Pancreas (tissue), 10 donors: Measurements from ENCODE around the gene LRBA. TPM values are rescaled to one million over a fixed set of nuclear protein-coding genes. Genes with fewer than 3 reads are reported as not detected.

ENCODE experiments used
- ATAC-seq, 4 donors: fragments of 200-7000 bp; cut with Tn5 transposase; one replicate each; pipeline versions ENCODE4 v1.8.0 to v1.9.1; 2020; ENCODE audit warnings: mild to moderate bottlenecking in 4 of 4, moderate library complexity in 4 of 4
- DNase-seq, 6 donors: peaks; one replicate each; pipeline ENCODE4 v3.0.0-alpha.2; 2020
- FAIRE-seq: peaks from 2 replicates; lab custom pipeline; 2012; peaks lifted over from hg19 to GRCh38; lab: Jason Lieb, UNC
- H3K27ac ChIP-seq, 4 donors: fragments of 200-600 bp; sonication (generic); 1 replicate in 3 of 4; 2 replicates in 1 of 4; pipeline versions ENCODE4 v1.5.0 to v1.8.0; 2020
- H3K27me3 ChIP-seq, 4 donors: fragments of 200-600 bp; one replicate each; pipeline ENCODE4 v1.8.0; 2021
- H3K36me3 ChIP-seq, 3 donors: fragments of 200-600 bp; sonication (generic) in 1 of 3; one replicate each; pipeline versions ENCODE4 v1.5.0 to v1.8.0; 2020 to 2021
- H3K4me1 ChIP-seq, 3 donors: fragments of 200-600 bp; one replicate each; pipeline ENCODE4 v1.8.0; 2021
- H3K4me3 ChIP-seq, 4 donors: fragments of 200-600 bp; sonication (generic) in 2 of 4; one replicate each; pipeline versions ENCODE4 v1.5.0 to v1.8.0; 2020 to 2021
- H3K9me3 ChIP-seq, 4 donors: fragments of 200-600 bp; one replicate each; pipeline ENCODE4 v1.8.0; 2021
- WGBS, 2 donors: extraction: QIAGEN DNeasy Blood & Tissue Kit; methylation state at CpG; one replicate each; pipeline ENCODE4 v1.1.7; 2013; 5-methylcytosine and 5-hydroxymethylcytosine counted together
- intact Hi-C, 3 donors: fragments of 100-400 bp; cut with DNase I; formaldehyde crosslinking; loops; one replicate each; pipeline versions ENCODE4 v1.11.1 to v1.14.2; 2022
- polyA plus RNA-seq, 2 donors: library from polyadenylated mRNA; stranded (reverse); fragments of 200-250 nt; gene quantifications; one replicate each; pipeline ENCODE4 v1.2.3, GENCODE V29; 2013
- total RNA-seq, 6 donors: library from RNA; stranded (reverse); fragmentation: NEBNext Ultra II Directional in 4 of 6; extraction: Animal tissue kit (Norgen Biotek cat#: 25700) in 4 of 6; gene quantifications; one replicate each; pipeline versions ENCODE4 v1.2.1 to v1.2.4, GENCODE V29; 2021 to 2023
- TF ChIP-seq, protein P1 (sequence below), 4 donors: fragments of 200-600 bp; sonication (generic) in 3 of 4; IDR thresholded peaks; one replicate each; pipeline versions ENCODE4 v1.5.0 to v1.8.0; 2021; ENCODE audit warnings: antibody characterized with exemption in 4 of 4
- donor health status: healthy with polysubstance abuse.
- donor health status: DM: no; HTN: no; CAD: no; lungs with moderate emphysema.
- donor health status: DM: no; HTN: no; CAD: no.
- donor health status: control.
- donor health status: control.
- donor health status: Bipolar disorder and iron deficiency.
- donor health status: DM: yes; HTN: yes; CAD: no.
- donor health status: DM: no; HTN: no; CAD: no.
- donor health status: DM: no; HTN: no; CAD: no.
- donor health status: DM: yes; HTN: yes; CAD: no.

Gene LRBA
- total and polyA plus RNA-seq, 8 donors = 6.6 to 35.3 (median 22.3) TPM

DNA sequence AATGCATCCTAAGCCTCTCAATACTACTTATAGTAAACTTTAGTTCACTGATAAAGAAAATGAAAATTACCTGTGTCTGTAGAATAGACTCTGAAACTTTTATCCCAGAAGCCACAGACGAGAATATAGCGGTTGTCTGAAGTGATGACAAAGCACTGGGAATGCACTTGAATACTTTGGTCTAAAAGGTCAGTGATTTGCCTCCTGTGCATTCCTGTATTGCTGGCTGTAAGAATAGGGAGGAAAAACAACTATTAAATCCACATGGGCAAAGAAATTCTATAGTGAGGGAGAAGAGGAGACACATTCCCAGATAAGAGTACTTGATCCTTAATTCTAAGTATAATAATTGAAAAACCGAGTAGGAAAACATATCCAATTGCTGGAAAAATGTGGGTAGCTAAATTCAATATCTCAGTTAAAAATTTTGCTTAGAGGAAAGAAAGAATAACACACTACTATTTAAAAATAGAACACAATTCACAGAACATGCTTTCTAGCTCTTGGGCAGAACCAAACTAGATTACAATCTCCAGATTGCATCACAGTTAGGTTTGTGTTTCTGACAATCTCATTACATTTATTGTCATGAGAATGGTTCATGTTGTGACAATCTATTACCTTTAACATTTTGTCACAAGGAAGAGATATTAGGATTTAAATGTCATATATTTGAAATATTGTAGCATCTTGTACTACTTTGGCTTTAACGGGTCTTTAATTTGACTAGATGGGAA is 704.8 kb downstream of the LRBA start:
- peaks cover 0 to 3% (median 0%) of the 10 kb centered on the region in 3 donors for H3K4me1 ChIP-seq
- no peaks in the 10 kb centered on the region for H3K27me3 ChIP-seq
- H3K4me3 ChIP-seq = no peak overlapping the region
- no peaks in the 10 kb centered on the region for H3K36me3 ChIP-seq
- H3K27ac ChIP-seq = no peak overlapping the region
- FAIRE-seq = no peak
- no peak for DNase-seq
- TF ChIP-seq, protein P1, sequence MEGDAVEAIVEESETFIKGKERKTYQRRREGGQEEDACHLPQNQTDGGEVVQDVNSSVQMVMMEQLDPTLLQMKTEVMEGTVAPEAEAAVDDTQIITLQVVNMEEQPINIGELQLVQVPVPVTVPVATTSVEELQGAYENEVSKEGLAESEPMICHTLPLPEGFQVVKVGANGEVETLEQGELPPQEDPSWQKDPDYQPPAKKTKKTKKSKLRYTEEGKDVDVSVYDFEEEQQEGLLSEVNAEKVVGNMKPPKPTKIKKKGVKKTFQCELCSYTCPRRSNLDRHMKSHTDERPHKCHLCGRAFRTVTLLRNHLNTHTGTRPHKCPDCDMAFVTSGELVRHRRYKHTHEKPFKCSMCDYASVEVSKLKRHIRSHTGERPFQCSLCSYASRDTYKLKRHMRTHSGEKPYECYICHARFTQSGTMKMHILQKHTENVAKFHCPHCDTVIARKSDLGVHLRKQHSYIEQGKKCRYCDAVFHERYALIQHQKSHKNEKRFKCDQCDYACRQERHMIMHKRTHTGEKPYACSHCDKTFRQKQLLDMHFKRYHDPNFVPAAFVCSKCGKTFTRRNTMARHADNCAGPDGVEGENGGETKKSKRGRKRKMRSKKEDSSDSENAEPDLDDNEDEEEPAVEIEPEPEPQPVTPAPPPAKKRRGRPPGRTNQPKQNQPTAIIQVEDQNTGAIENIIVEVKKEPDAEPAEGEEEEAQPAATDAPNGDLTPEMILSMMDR (IDR thresholded peaks at IDR 0.05) = no peak
- 88 to 91% methylated on average over 4 of the region's 4 CpGs for WGBS, 2 donors
- intact Hi-C loops = no loop called here
- no peak for ATAC-seq
- no peaks in the 10 kb centered on the region for H3K9me3 ChIP-seq

DNA sequence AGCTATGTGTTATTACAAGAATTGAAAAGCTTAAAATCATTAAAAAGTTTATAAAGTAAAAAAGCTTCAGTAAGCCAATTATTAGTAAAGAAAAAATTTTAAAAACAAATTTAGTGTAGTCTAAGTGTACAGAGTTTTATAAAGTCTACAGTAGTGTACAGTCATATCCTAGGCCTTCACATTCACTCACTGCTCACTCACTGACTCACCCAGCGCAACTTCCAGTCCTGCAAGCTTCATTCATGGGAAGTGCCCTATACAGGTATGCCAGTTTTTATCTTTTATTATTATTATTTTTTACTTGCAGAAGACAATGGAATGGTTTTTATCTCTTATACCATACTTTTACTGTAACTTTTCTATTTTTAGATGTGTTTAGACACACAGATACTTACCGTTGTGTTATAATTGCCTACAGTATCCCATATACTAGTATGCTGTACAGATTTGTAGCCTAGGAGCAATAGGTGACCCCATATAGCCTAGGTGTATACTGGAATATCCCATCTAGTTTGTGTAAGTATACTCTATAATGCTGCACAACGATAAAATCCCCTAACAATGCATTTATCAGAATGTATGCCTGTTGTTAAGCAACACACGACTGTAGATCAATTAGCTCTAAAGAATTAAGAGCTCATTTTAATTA is 706.1 kb downstream of the LRBA start:
- no peak for DNase-seq
- no peaks in the 10 kb centered on the region for H3K27me3 ChIP-seq
- no peak for ATAC-seq
- TF ChIP-seq, protein P1 (IDR thresholded peaks at IDR 0.05) = no peak
- no peak overlapping the region for H3K27ac ChIP-seq
- H3K36me3 ChIP-seq = no peaks in the 10 kb centered on the region
- H3K4me1 ChIP-seq = peaks cover 0 to 3% (median 0%) of the 10 kb centered on the region in 3 donors
- no peaks in the 10 kb centered on the region for H3K9me3 ChIP-seq
- no peak overlapping the region for H3K4me3 ChIP-seq
- peak; percentile 80 for FAIRE-seq
- 94 to 96% methylated on average over 4 of the region's 4 CpGs for WGBS, 2 donors
- intact Hi-C loops = no loop called here

DNA sequence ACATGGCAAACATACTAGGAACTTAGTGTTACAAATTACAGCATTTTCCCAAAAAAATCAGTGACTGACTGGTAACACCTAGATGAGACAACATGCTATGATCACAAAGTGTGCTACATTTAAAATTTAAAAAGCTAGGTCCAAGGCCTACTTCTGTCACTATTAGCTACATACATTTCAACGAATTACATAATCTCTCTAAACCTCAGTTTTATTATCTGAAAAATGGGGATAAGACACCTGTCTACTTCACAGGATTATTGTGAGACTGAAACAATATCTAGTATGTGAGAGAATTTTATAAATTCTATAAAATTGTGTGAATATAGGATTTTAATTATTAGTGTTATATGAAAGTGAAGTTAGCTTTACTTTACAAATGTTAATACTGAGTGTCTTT is 708.4 kb downstream of the LRBA start:
- 57% methylated on average over 1 of the region's 1 CpG for WGBS, 2 donors
- H3K4me3 ChIP-seq = no peak overlapping the region
- no peaks in the 10 kb centered on the region for H3K27me3 ChIP-seq
- peaks cover 0 to 3% (median 0%) of the 10 kb centered on the region in 3 donors for H3K4me1 ChIP-seq
- H3K27ac ChIP-seq = no peak overlapping the region
- no peaks in the 10 kb centered on the region for H3K36me3 ChIP-seq
- DNase-seq = no peak
- intact Hi-C loops = no loop called here
- TF ChIP-seq, protein P1 (IDR thresholded peaks at IDR 0.05) = no peak
- H3K9me3 ChIP-seq = no peaks in the 10 kb centered on the region
- ATAC-seq = no peak
- no peak for FAIRE-seq

DNA sequence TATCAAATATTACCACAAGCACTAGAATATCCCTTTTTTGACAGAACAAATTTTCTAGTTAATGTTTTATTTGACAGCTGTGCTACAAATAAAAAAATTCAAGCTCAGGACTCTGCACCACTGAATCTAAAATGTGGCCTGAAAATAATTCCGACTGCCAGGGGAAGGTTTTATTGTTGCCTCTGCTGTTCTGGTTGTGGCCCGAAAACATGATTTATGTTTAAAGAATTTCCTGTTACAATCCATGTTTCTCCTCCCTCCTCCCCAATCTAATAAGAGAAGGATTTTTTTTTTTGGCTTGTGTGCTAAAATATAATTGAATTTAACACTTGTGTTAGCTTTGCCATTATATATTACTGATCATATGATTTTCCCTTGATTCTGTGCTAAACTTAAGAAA is 709.1 kb downstream of the LRBA start:
- no peak overlapping the region for H3K4me3 ChIP-seq
- no peaks in the 10 kb centered on the region for H3K9me3 ChIP-seq
- FAIRE-seq (peak; percentile 65), DNase-seq (no peak), ATAC-seq (no peak)
- H3K27ac ChIP-seq = no peak overlapping the region
- TF ChIP-seq, protein P1 (IDR thresholded peaks at IDR 0.05) = no peak
- H3K4me1 ChIP-seq = peaks cover 0 to 3% (median 0%) of the 10 kb centered on the region in 3 donors
- intact Hi-C loops = no loop called here
- 49 to 52% methylated on average over 2 of the region's 2 CpGs for WGBS, 2 donors
- H3K36me3 ChIP-seq = no peaks in the 10 kb centered on the region
- no peaks in the 10 kb centered on the region for H3K27me3 ChIP-seq

DNA sequence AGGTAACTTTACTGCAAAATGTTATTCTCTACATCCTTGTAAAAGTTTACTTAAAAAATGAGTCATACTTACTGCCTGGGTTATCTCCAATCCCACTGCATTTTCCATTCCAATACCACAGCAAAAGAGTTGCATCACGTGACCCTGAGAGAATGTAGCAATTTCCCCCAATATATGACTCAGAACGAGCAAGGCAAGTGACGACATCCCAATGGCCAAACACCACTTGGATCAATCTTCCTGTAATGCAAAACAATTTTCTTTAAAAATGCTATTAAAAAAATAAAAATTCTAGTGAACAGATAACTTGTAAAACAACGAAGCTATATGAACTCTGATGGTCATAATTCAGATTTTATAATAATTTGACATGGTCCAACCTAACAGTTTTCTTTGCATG is 712.5 kb downstream of the LRBA start:
- TF ChIP-seq, protein P1 (IDR thresholded peaks at IDR 0.05) = no peak
- 68 to 71% methylated on average over 4 of the region's 4 CpGs for WGBS, 2 donors
- H3K27ac ChIP-seq = no peak overlapping the region
- DNase-seq (peak in 1 of 6 donors; percentile 59), FAIRE-seq (no peak), ATAC-seq (peak; percentile 53 to 84 (median 74))
- H3K9me3 ChIP-seq = no peaks in the 10 kb centered on the region
- no peak overlapping the region for H3K4me3 ChIP-seq
- H3K27me3 ChIP-seq = no peaks in the 10 kb centered on the region
- H3K36me3 ChIP-seq = no peaks in the 10 kb centered on the region
- peaks cover 0 to 3% (median 0%) of the 10 kb centered on the region in 3 donors for H3K4me1 ChIP-seq
- intact Hi-C loops = no loop called here
